IgD-negative memory B cell (primary cell): ENCODE results near the gene SHMT2. TPM values are rescaled to one million over a fixed set of nuclear protein-coding genes. Genes with fewer than 3 reads are reported as not detected.
"Not testable (repeated sequence)": the region's sequence is repeated elsewhere in the genome, so short reads cannot be mapped to it uniquely, and the experiment has no call there.

Experiments
- H3K27ac Mint-ChIP-seq, 3 donors: one replicate each; pipeline ENCODE4 v1.8.0; 2020 to 2022; ENCODE audit warnings: mild to moderate bottlenecking in 3 of 3, mixed read lengths in 3 of 3, moderate library complexity in 1 of 3
- H3K27me3 Mint-ChIP-seq: one replicate; pipeline ENCODE4 v1.8.0; 2021; ENCODE audit warnings: mixed read lengths
- H3K36me3 Mint-ChIP-seq: one replicate; pipeline ENCODE4 v1.8.0; 2020; ENCODE audit warnings: mild to moderate bottlenecking, mixed read lengths
- H3K4me1 Mint-ChIP-seq, 3 donors: one replicate each; pipeline ENCODE4 v1.8.0; 2020 to 2022; ENCODE audit warnings: mixed read lengths in 3 of 3, mild to moderate bottlenecking in 1 of 3
- H3K4me3 Mint-ChIP-seq, 4 donors: one replicate each; pipeline ENCODE4 v1.8.0; 2020 to 2022; ENCODE audit warnings: mild to moderate bottlenecking in 4 of 4, mixed read lengths in 4 of 4, moderate library complexity in 3 of 4
- H3K9me3 Mint-ChIP-seq, 3 donors: one replicate each; pipeline ENCODE4 v1.8.0; 2020 to 2021; ENCODE audit warnings: mixed read lengths in 3 of 3, mild to moderate bottlenecking in 1 of 3
- polyA plus RNA-seq: library from polyadenylated mRNA; unstranded; fragments of 300-500 nt; fragmentation: Illumina TruSeq; gene quantifications from one replicate; pipeline ENCODE4 v1.2.3, GENCODE V29; 2021

Gene SHMT2
- polyA plus RNA-seq, 1 donor from 2014 or later, result 176 TPM

DNA sequence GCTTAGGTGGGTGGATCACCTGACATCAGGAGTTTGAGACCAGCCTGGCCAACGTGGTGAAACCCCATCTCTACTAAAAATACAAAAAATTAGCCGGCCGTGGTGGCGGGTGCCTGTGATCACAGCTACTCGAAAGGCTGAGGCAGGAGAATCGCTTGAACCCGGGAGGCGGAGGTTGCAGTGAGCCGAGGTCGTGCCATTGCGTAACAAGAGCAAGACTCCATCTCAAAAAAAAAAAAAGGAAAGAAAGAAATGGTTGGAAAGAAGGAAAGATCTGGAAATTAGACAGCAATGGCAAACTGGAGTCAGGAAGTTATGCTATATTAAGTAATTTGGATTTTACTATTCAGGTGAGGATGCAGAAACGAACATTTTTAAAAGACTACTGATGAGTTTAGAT is 52.6 kb downstream of the SHMT2 start:
- H3K27me3 Mint-ChIP-seq, H3K4me3 Mint-ChIP-seq, H3K9me3 Mint-ChIP-seq, H3K27ac Mint-ChIP-seq: not testable (repeated sequence)
- H3K4me1 Mint-ChIP-seq, result peaks cover 18 to 23% (median 21%) of the 10 kb centered on the region in 3 donors
- peaks cover 17% of the 10 kb centered on the region for H3K36me3 Mint-ChIP-seq

Other genes starting within 250 kb of the SHMT2 start
- 3.2 TPM for gene ZBTB39, start 223.2 kb upstream of the SHMT2 start, polyA plus RNA-seq
- gene TAC3, start 213.2 kb upstream of the SHMT2 start, polyA plus RNA-seq, result not detected
- not detected for gene MYO1A, start 179.6 kb upstream of the SHMT2 start, polyA plus RNA-seq
- gene NEMP1, start 150.9 kb upstream of the SHMT2 start, polyA plus RNA-seq, result 4.3 TPM
- gene NAB2, start 140.6 kb upstream of the SHMT2 start, polyA plus RNA-seq, result 0.81 TPM
- gene STAT6, start 118.3 kb upstream of the SHMT2 start, polyA plus RNA-seq, result 130 TPM
- gene LRP1, start 101.2 kb upstream of the SHMT2 start, polyA plus RNA-seq, result 0.19 TPM
- not detected for gene LRP1-AS, start 82.1 kb upstream of the SHMT2 start, polyA plus RNA-seq
- gene NXPH4, start 12.9 kb upstream of the SHMT2 start, polyA plus RNA-seq, result 8.3 TPM
- 2.4 TPM for gene STAC3, start 21.5 kb downstream of the SHMT2 start, polyA plus RNA-seq
- 19.2 TPM for gene R3HDM2, start 201.3 kb downstream of the SHMT2 start, polyA plus RNA-seq
- not detected for gene INHBC, start 205.1 kb downstream of the SHMT2 start, polyA plus RNA-seq
- not detected for gene INHBE, start 225.6 kb downstream of the SHMT2 start, polyA plus RNA-seq
- 0.18 TPM for gene GLI1, start 230.1 kb downstream of the SHMT2 start, polyA plus RNA-seq